HL-60 (cell line): Measurements from ENCODE around the gene DYSF.

ENCODE experiments used
- DNase-seq, 2 experiments: peaks; one replicate each; pipeline ENCODE4 v3.0.0-alpha.2; 2010 to 2020; ENCODE audit warnings: low read depth in 1 of 2, low spot score in 1 of 2
- H3K27ac ChIP-seq: fragments of 250-450 bp; sonication (Bioruptor Pico); replicated peaks from 2 replicates; pipeline ENCODE4 v1.5.1; 2020; ENCODE audit warnings: mild to moderate bottlenecking, moderate library complexity
- H3K27me3 ChIP-seq: fragments of 250-450 bp; sonication (Bioruptor Pico); 2 replicates; pipeline ENCODE4 v1.5.1; 2021; ENCODE audit warnings: mild to moderate bottlenecking, moderate library complexity; ENCODE audit not compliant: insufficient read depth, poor library complexity, severe bottlenecking
- H3K4me3 ChIP-seq: replicated peaks from 2 replicates; pipeline ENCODE4 v1.5.1; 2011; ENCODE audit warnings: mild to moderate bottlenecking, control low read depth, low read length; ENCODE audit not compliant: insufficient read depth
- CTCF ChIP-seq: IDR thresholded peaks from one replicate; pipeline ENCODE4 v1.5.1; 2011; ENCODE audit warnings: low read length, control low read depth, inconsistent platforms; ENCODE audit not compliant: insufficient read depth
- GABPA ChIP-seq: IDR thresholded peaks from 2 replicates; pipeline ENCODE4 v1.6.1; 2012; ENCODE audit warnings: low read depth
- POLR2AphosphoS5 ChIP-seq: IDR thresholded peaks from 2 replicates; pipeline ENCODE4 v1.6.1; 2012; ENCODE audit warnings: low read depth
- REST ChIP-seq: IDR thresholded peaks from 2 replicates; pipeline ENCODE4 v1.6.1; 2012; ENCODE audit warnings: low read depth; ENCODE audit not compliant: insufficient replicate concordance
- SPI1 ChIP-seq: IDR thresholded peaks from 2 replicates; pipeline ENCODE4 v1.6.1; 2012; ENCODE audit warnings: low read depth, mild to moderate bottlenecking, borderline replicate concordance

DYSF gene

GRCh38 chr2:71735676-71736075, 282.3 kb downstream of the DYSF start:
- Histone ChIP-seq H3K27me3 (no peaks in the 10 kb centered on the region), H3K27ac (no peak overlapping the region), H3K4me3 (no peak overlapping the region)
- no peak for DNase-seq
- TF ChIP-seq REST: no peak
- no peak for TF ChIP-seq POLR2AphosphoS5
- TF ChIP-seq CTCF: no peak
- no peak for TF ChIP-seq SPI1
- no peak for TF ChIP-seq GABPA
